PC-3 (cell line): ENCODE results near the gene CERKL. TPM values are rescaled to one million over a fixed set of nuclear protein-coding genes. Genes with fewer than 3 reads are reported as not detected.

Experiments used
- ATAC-seq: fragments of 200-7000 bp; cut with Tn5 transposase; 2 replicates; pipeline ENCODE4 v1.9.1; 2020; ENCODE audit warnings: mild to moderate bottlenecking, moderate library complexity
- BruUV-seq: library from RNA; stranded (reverse); fragments of 400-500 nt; replicated peaks from 2 replicates; lab custom pipeline; 2021; lab: Mats Ljungman, UMichigan
- CTCF ChIA-PET: fragments of 300-600 bp; sonication (Branson Sonifier 250); formaldehyde crosslinking; loops from one replicate; lab custom pipeline; 2022; ENCODE audit warnings: antibody characterized with exemption; lab: Charles Lee
- POLR2A ChIA-PET: fragments of 300-600 bp; sonication (Branson Sonifier 250); formaldehyde crosslinking; loops from one replicate; lab custom pipeline; 2022; ENCODE audit warnings: antibody characterized with exemption; ENCODE audit not compliant: unreplicated experiment; lab: Charles Lee
- DNase-seq: peaks from one replicate; pipeline ENCODE4 v3.0.0-alpha.2; 2015
- H2AFZ ChIP-seq: fragments of 300-600 bp; sonication (generic); 2 replicates; pipeline ENCODE4 v1.6.0; 2016; ENCODE audit warnings: antibody characterized with exemption, low read length
- H3F3A ChIP-seq: fragments of 300-600 bp; sonication (generic); one replicate; pipeline ENCODE4 v1.6.0; 2017; ENCODE audit warnings: antibody characterized with exemption, low read length, control low read depth, mild to moderate bottlenecking; ENCODE audit not compliant: unreplicated experiment
- H3K27ac ChIP-seq: fragments of 300-600 bp; sonication (generic); 2 replicates; pipeline ENCODE4 v1.5.1; 2016; ENCODE audit warnings: mild to moderate bottlenecking, low read length
- H3K27me3 ChIP-seq: fragments of 300-600 bp; sonication (generic); 2 replicates; pipeline ENCODE4 v1.6.1; 2016; ENCODE audit warnings: low read length, mixed read lengths
- H3K36me3 ChIP-seq: fragments of 300-600 bp; sonication (generic); 2 replicates; pipeline ENCODE4 v1.6.1; 2016; ENCODE audit warnings: low read depth, mixed run types, low read length, mixed read lengths
- H3K4me1 ChIP-seq: fragments of 300-600 bp; sonication (generic); 2 replicates; pipeline ENCODE4 v1.5.1; 2016; ENCODE audit warnings: low read length; ENCODE audit not compliant: insufficient read depth
- H3K4me2 ChIP-seq: fragments of 300-600 bp; sonication (generic); 2 replicates; pipeline ENCODE4 v1.6.0; 2016; ENCODE audit warnings: low read length
- H3K4me3 ChIP-seq: fragments of 300-600 bp; sonication (generic); 2 replicates; pipeline ENCODE4 v1.5.1; 2016; ENCODE audit warnings: mild to moderate bottlenecking, low read length, mixed read lengths
- H3K79me2 ChIP-seq: fragments of 300-600 bp; sonication (generic); 2 replicates; pipeline ENCODE4 v1.6.1; 2017; ENCODE audit warnings: low read length, mixed read lengths
- H3K9ac ChIP-seq: fragments of 300-600 bp; sonication (generic); 2 replicates; pipeline ENCODE4 v1.6.0; 2016; ENCODE audit warnings: mild to moderate bottlenecking, low read length
- H3K9me2 ChIP-seq: fragments of 300-600 bp; sonication (generic); replicated peaks from 2 replicates; pipeline ENCODE4 v1.6.1; 2016; ENCODE audit warnings: mixed run types, low read length, mixed read lengths
- H3K9me3 ChIP-seq: fragments of 300-600 bp; sonication (generic); 2 replicates; pipeline ENCODE4 v1.6.1; 2016; ENCODE audit warnings: low read length, mixed read lengths
- H4K20me1 ChIP-seq: fragments of 300-600 bp; sonication (generic); 2 replicates; pipeline ENCODE4 v1.6.1; 2016; ENCODE audit warnings: low read length, mixed read lengths
- EZH2 ChIP-seq: fragments of 300-600 bp; sonication (generic); IDR thresholded peaks from one replicate; pipeline ENCODE4 v1.6.1; 2017; ENCODE audit warnings: antibody characterized with exemption, mild to moderate bottlenecking, low read length; ENCODE audit not compliant: unreplicated experiment
- EZH2phosphoT487 ChIP-seq: fragments of 300-600 bp; sonication (generic); IDR thresholded peaks from 2 replicates; pipeline ENCODE4 v1.6.1; 2018; ENCODE audit warnings: mild to moderate bottlenecking, antibody characterized with exemption, low read length, borderline replicate concordance
- intact Hi-C: fragments of 100-400 bp; cut with micrococcal nuclease; formaldehyde crosslinking; loops from 2 replicates; pipeline ENCODE4 v1.9.0; 2023
- total RNA-seq: library from RNA; depleted of rRNA; stranded (reverse); fragments of >200 nt; gene quantifications from 2 replicates; pipeline ENCODE4 v1.2.3, GENCODE V29; 2014
- TF ChIP-seq, protein P1 (sequence below): fragments of 300-600 bp; sonication (generic); conservative IDR thresholded peaks from 2 replicates; pipeline ENCODE4 v1.5.1; 2017; ENCODE audit warnings: antibody characterized with exemption, low read depth, mild to moderate bottlenecking, low read length

Gene CERKL
- total RNA-seq, 1 experiment from 2014 or later, result 0.98 TPM

DNA sequence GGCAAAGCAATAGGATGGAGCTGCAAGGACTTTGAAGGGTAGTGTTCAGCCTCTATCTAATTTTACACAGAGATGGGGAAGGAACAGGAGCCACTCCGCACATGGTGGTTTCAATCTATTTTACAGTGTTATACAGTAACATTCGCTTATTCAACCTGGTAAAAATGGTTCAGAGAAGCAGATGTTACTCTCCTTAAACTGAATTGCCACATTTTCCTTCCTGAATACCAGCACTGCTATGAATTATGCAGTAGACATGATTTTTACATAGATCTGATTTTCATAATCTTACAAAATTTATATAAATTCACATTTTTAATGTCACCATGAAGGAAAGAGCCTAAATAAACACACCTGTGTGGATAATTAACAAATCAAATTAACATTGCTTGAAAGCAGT, 114.7 kb downstream of the CERKL start:
- ATAC-seq (no peak), DNase-seq (no peak)
- no peak overlapping the region for H3K27ac ChIP-seq
- TF ChIP-seq, protein P1, sequence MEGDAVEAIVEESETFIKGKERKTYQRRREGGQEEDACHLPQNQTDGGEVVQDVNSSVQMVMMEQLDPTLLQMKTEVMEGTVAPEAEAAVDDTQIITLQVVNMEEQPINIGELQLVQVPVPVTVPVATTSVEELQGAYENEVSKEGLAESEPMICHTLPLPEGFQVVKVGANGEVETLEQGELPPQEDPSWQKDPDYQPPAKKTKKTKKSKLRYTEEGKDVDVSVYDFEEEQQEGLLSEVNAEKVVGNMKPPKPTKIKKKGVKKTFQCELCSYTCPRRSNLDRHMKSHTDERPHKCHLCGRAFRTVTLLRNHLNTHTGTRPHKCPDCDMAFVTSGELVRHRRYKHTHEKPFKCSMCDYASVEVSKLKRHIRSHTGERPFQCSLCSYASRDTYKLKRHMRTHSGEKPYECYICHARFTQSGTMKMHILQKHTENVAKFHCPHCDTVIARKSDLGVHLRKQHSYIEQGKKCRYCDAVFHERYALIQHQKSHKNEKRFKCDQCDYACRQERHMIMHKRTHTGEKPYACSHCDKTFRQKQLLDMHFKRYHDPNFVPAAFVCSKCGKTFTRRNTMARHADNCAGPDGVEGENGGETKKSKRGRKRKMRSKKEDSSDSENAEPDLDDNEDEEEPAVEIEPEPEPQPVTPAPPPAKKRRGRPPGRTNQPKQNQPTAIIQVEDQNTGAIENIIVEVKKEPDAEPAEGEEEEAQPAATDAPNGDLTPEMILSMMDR, result no peak
- no peak for TF ChIP-seq EZH2phosphoT487
- TF ChIP-seq EZH2, result no peak
- no peak overlapping the region for H3K9ac ChIP-seq
- no TSS peak for BruUV-seq
- H3K79me2 ChIP-seq, result no peaks in the 10 kb centered on the region
- intact Hi-C loops, result no loop called here
- H3K4me2 ChIP-seq, result no peak overlapping the region
- peaks cover 22% of the 10 kb centered on the region for H3K4me1 ChIP-seq
- no peaks in the 10 kb centered on the region for H3K27me3 ChIP-seq
- no peaks in the 10 kb centered on the region for H3K9me2 ChIP-seq
- H3K9me3 ChIP-seq, result no peaks in the 10 kb centered on the region
- no peak overlapping the region for H2AFZ ChIP-seq
- CTCF ChIA-PET, result no interaction called here
- H3K36me3 ChIP-seq, result no peaks in the 10 kb centered on the region
- H3F3A ChIP-seq, result no peaks in the 10 kb centered on the region
- no peak overlapping the region for H3K4me3 ChIP-seq
- POLR2A ChIA-PET, result no interaction called here
- H4K20me1 ChIP-seq, result no peaks in the 10 kb centered on the region

DNA sequence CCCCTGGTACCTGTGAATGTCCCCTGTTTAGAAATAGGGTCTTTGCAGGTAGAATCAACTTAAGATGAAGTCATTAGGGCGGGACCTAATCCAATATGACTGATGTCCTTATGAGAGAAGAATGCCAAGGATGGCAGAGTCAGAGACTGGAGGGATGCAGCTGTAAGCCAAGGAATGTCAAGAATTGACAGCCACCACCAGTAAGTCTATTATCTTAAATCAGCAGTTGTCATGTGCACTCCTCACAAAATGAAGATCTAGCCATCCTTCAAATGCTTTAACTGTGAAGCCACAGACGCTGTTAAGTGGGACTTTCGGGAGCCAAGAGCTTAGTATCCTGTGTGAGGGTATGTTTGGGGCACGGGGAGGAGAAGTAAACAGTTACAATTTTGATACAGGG, 116.5 kb downstream of the CERKL start:
- ATAC-seq (no peak), DNase-seq (no peak)
- H3K36me3 ChIP-seq, result no peaks in the 10 kb centered on the region
- no peak overlapping the region for H3K4me3 ChIP-seq
- H3F3A ChIP-seq, result no peaks in the 10 kb centered on the region
- no peaks in the 10 kb centered on the region for H3K27me3 ChIP-seq
- H3K9me2 ChIP-seq, result no peaks in the 10 kb centered on the region
- H4K20me1 ChIP-seq, result no peaks in the 10 kb centered on the region
- no peaks in the 10 kb centered on the region for H3K9me3 ChIP-seq
- H3K4me2 ChIP-seq, result no peak overlapping the region
- no peak overlapping the region for H3K27ac ChIP-seq
- BruUV-seq, result no TSS peak
- intact Hi-C loops, result no loop called here
- ChIA-PET POLR2A (no interaction called here), CTCF (no interaction called here)
- TF ChIP-seq, protein P1, result no peak
- H3K9ac ChIP-seq, result no peak overlapping the region
- H2AFZ ChIP-seq, result no peak overlapping the region
- H3K4me1 ChIP-seq, result peaks cover 5% of the 10 kb centered on the region
- no peaks in the 10 kb centered on the region for H3K79me2 ChIP-seq

DNA sequence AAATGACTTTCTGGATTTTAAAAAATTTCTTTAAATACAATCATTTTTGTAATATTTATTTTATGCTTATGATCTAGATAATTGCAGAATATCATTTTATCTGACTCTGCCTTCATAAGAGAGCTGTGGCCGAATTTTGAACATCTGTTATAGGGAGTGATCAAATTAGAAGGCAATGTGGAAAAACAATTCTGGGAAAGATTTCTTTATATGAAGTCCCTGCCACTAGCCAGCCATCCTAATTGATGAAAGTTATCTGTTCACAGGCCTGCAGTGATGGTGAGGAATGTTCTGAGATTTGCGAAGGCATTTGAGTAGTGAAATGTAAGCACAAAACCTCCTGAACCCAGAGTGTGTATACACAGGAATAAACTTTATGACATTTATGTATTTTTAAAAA, 120.2 kb downstream of the CERKL start:
- POLR2A ChIA-PET, result no interaction called here
- DNase-seq (no peak), ATAC-seq (no peak)
- no peak overlapping the region for H3K9ac ChIP-seq
- TF ChIP-seq, protein P1, result no peak
- TF ChIP-seq EZH2phosphoT487 (no peak), EZH2 (no peak)
- no peaks in the 10 kb centered on the region for H3F3A ChIP-seq
- H3K4me1 ChIP-seq, result no peaks in the 10 kb centered on the region
- no peak overlapping the region for H3K4me3 ChIP-seq
- no peak overlapping the region for H3K27ac ChIP-seq
- H3K9me3 ChIP-seq, result no peaks in the 10 kb centered on the region
- no peaks in the 10 kb centered on the region for H4K20me1 ChIP-seq
- no peaks in the 10 kb centered on the region for H3K9me2 ChIP-seq
- no TSS peak for BruUV-seq
- no peaks in the 10 kb centered on the region for H3K79me2 ChIP-seq
- no peaks in the 10 kb centered on the region for H3K27me3 ChIP-seq
- no peak overlapping the region for H2AFZ ChIP-seq
- intact Hi-C loops, result no loop called here
- H3K36me3 ChIP-seq, result no peaks in the 10 kb centered on the region
- H3K4me2 ChIP-seq, result no peak overlapping the region
- CTCF ChIA-PET, result no interaction called here
